ENCODE results near the gene IFNA4.
"Not testable (repeated sequence)": the region's sequence is repeated elsewhere in the genome, so short reads cannot be mapped to it uniquely, and the experiment has no call there.

The IFNA4 gene

GRCh38 chr9:21187487-21187886 is at the start of gene IFNA4:
IFNA4 (minus strand) TSS chr9:21187587; CDS start chr9:21187531, 56 bp downstream.
- DNase-seq: not testable (repeated sequence)

- not testable (repeated sequence) for DNase-seq
Observed at GRCh38 chr9:21236360-21236714, 49.0 kb upstream of the IFNA4 start.

DNA sequence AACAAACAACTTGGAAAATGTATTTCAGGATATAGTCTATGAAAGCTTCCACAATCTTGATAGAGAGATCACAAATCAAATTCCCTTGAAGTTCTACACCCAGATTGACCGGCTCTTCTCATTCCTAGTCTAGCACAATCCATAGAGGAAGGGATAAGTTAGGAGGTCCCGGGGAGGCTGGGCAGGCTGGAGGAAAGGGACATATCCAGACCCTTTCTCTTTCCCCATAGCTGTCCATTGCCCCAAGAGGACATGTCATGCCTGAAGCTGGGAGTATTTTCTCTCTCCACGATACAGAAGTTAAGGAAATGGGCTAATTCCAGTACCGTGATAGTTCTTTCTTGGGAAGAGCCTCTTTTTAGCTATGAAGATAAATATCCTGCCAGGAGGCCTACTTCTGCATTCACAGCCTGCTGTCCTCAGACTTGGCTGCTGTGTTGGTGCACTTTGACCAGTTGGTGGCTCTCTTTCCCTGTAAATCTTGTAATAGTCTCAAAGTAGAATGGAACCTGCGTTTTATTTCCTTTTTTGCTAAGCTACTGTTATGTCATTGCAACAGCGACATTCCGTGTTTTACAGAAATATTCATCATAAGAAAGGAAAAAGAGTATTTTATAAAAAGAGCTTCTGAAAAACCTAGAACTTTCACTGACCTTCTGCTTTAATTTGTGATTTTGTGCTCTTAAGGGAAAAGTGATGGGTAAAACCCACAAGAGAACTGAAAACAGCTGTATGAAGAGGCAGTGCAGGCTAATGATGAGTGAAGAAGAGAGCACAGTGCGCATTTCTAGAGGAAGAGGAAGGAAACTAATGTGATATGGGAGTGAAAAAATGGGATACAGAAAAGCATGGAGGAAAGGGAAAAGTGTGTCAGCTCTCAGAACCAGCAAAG is 48.3 kb upstream of the IFNA4 start:
- not testable (repeated sequence) for DNase-seq

DNA sequence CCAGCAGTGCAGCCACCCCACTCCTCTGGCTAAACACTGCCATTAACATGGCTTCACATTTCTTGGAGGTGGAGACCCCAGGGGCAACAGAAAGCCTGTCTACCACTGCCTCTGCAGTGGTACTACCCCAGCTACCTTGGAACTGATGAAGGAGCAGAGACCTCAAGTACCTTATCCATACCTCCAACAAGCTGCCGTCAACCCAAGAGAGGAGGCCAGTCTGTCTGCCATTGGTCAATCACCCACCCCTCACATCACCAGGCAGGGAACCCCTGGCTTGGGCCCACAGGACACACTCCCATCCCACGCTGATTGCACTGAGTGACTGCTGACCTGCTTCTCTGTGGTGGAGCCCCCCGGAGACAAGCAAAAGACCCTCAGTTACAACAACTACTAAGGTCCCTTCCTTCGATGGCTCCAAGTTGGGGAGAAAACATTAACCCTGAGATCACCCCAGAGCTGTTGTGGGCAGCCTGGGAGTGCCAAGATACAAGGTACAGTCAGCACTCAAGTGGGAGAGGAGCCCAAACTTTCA is 46.8 kb upstream of the IFNA4 start:
- DNase-seq: no peak

DNA sequence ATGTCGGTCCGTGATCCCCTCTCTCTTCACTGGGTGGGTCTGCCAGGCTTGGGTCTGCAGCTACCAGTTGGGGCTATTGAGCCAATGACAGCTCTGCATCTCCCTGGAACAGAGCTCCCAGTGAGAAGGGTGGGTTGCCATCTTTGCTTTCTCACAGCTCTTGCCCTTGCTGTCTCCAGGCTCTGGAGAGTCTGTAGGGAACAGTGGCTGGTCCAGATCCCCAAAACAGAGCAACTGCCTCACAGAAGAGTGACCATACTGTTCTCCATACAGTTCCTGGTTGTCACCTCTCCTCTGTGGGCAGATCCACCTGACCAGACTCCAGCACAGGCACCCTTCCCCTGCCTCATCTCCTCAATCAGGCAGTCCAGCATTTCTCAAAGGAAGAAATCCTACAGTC is 45.9 kb upstream of the IFNA4 start:
- no peak for DNase-seq

- no peak for DNase-seq
Observed at GRCh38 chr9:21228122-21228521, 40.7 kb upstream of the IFNA4 start, which contains the start of gene IFNA17. IFNA17 (minus strand) TSS chr9:21228222; CDS start chr9:21228173, 49 bp downstream.

DNA sequence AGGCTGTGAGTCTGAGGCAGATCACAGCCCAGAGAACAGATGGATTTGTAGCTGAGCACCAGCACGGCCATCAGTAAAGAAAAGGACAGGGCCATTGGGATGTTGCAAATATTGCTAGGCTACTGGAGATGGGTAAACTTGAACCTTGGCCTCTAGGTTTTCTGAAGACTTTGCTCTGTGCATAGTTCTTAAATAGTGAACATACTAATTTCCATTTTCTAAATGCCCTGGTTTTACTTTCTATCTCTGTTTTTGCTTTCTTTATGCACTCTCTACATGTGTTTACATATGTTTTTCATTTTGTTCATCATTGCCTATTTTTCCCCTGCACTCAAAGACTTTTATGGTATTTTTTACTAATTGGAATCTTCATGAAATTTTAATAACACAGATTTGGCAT is 29.8 kb upstream of the IFNA4 start, which contains the start of gene IFNA16:
IFNA16 (minus strand) TSS at position 101 of the 400 bp plus-strand sequence; CDS start at position 95, 6 bp downstream.
- DNase-seq: not testable (repeated sequence)

GRCh38 chr9:21213411-21214326 is 26.3 kb upstream of the IFNA4 start:
- DNase-seq: not testable (repeated sequence)

- not testable (repeated sequence) for DNase-seq
Observed at GRCh38 chr9:21212160-21212559, 24.8 kb upstream of the IFNA4 start.

DNA sequence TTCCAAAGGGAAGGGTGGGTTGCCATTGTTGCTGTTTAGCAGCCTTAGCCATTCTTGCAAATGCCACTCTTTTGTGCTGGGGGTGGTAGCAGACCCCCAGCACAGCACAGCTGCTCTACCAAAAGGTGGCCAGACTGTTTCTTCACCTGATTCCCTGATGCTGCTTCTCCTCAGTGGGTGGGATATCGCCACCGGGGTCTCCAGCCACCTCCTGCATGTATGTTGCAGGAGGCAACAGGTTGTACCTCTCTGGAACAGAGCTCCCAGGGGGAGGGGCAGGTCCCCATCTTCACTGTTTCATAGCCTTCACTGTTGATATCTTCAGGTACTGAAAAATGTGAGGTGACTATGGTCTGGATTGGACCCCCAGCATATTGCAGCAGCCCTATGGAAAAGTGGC is 23.4 kb upstream of the IFNA4 start:
- not testable (repeated sequence) for DNase-seq

- no peak for DNase-seq
Observed at GRCh38 chr9:21210311-21210710, 22.9 kb upstream of the IFNA4 start.

DNA sequence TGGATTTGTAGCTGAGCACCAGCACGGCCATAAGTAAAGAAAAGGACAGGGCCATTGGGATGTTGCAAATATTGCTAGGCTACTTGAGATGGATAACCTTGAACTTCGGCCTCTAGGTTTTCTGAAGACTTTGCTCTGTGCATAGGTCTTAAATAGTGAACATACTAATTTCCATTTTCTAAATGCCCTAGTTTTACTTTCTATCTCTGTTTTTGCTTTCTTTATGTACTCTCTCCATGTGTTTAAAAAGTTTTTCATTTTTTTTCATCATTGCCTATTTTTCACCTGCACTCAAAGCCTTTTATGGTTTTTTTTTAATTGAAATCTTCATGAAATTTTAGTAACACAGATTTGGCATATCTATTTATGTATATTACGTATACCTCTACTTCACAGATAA is 19.7 kb upstream of the IFNA4 start, which contains the start of gene IFNA10:
IFNA10 (minus strand) TSS at position 101 of the 400 bp plus-strand sequence; CDS start at position 55, 46 bp downstream.
- DNase-seq: not testable (repeated sequence)

GRCh38 chr9:21205204-21205603 is 17.8 kb upstream of the IFNA4 start:
- DNase-seq: no peak

- not testable (repeated sequence) for DNase-seq
Observed at GRCh38 chr9:21202105-21202504, 14.7 kb upstream of the IFNA4 start, which contains the start of gene IFNA7. IFNA7 (minus strand) TSS chr9:21202205; CDS start chr9:21202165, 40 bp downstream.

DNA sequence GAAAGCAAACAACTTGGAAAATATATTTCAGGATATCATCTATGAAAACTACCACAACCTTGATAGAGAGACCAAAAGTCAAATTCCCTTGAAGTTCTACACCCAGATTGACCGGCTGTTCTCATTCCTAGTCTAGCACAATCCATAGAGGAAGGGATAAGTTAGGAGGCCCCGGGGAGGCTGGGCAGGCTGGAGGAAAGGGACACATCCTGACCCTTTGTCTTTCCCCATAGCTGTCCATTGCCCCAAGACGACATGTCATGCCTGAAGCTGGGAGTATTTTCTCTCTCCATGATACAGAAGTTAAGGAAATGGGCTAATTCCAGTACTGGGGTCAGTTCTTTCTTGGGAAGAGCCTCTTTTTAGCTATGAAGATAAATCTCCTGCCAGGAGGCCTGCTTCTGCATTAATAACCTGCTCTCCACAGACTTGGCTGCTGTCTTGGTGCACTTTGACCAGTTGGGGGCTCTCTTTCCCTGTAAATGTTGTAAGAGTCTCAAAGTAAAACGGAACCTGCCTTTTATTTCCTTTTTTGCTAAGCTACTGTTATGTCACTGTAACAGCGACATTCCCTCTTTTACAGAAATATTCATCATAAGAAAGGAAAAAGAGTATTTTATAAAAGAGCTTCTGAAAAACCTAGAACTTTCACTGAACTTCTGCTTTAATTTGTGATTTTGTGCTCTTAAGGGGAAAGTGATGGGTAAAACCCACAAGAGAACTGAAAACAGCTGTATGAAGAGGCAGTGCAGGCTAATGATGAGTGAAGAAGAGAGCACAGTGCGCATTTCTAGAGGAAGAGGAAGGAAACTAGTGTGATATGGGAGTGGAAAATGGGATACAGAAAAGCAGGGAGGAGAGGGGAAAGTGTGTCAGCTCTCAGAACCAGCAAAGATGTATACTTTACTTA is 7.7 kb upstream of the IFNA4 start:
- not testable (repeated sequence) for DNase-seq

- DNase-seq: not testable (repeated sequence)
Observed at GRCh38 chr9:21182810-21183736, 4.3 kb downstream of the IFNA4 start.

DNA sequence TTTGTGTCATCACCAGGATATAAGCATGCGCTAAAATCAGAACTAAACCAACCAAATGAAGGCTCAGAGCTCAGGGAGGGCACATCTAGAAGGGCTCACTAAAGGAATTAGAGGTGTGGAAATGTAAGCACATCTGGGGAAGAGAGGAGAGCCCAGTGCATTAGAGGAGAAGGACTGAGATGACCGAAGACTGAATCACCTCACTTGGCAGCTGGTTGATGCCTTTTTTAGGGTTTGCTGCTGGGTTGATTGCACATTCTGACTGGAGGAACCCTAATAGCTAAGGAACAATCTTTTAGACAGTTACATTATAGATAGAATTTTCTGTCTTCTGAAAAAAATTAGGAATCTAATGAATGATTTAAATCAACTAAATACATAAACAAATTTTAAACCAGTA is 12.7 kb downstream of the IFNA4 start:
- no peak for DNase-seq

DNA sequence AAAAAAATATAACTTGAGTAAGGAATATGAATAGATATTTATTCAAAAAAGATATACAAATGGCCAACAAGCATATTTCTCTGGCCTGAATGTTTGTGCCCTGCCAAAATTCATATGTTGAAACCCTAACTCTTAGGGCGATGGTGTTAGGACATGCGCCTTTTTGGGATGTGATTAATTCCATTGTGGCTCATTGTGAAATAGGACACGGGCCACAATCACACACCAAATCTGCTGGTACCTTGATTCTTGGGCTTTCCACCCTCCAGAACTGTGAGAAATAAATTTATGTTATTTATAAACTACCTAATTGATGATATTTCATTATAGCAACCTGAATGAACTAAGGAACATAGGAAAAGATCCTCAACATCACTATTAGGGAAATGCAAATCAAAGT is 15.2 kb downstream of the IFNA4 start:
- DNase-seq: no peak

DNA sequence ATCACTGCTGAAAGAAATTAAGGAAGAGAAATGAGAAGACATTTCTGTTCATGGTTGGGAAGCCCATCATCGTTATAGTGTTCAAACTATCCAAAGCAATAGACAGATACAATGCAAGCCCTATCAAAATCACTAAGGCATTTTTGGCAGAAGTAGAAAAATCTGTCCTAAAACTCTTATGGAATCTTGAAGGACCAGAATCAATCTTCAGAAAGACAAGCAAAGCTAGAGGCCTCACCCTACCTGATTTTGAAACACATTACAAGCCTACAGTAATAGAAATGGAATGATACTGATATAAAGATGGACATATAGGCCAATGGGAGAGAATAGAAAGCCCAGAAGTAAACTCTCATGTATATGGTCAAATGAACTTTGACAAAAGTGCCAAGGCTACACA is 16.0 kb downstream of the IFNA4 start:
- DNase-seq: no peak

GRCh38 chr9:21166560-21166959 is 20.8 kb downstream of the IFNA4 start, which contains the start of gene IFNA21:
IFNA21 (minus strand) TSS chr9:21166660; CDS start chr9:21166612, 48 bp downstream.
- not testable (repeated sequence) for DNase-seq
